Fibroblast of skin of left biceps (primary cell): Measurements from ENCODE around the gene CD247.
"Not testable (repeated sequence)": the region's sequence is repeated elsewhere in the genome, so short reads cannot be mapped to it uniquely, and the experiment has no call there.

Experiments used
- DNase-seq, 2 experiments: peaks; one replicate each; pipeline ENCODE4 v3.0.0-alpha.2; 2013; ENCODE audit warnings: low read depth in 2 of 2

Gene CD247

DNA sequence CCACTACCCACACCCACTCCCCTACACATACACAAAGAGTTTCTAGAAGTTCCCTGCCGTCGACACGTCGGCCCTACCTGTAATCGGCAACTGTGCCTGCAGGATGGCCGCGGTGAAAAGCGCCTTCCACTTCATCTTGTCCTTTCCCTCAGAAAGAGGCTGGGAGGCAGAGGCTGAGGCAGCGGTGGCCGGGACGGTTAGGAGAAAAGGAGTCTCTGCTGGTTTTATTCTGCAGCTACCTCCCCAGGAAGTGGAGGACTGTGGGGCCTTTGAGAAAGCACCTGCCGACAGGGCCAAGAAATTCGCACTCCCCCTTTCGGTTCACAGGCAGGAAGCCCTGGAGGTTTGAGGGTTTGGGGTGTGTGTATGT is at the start of gene CD247:
TSS of gene CD247 (minus strand) at position 199 of the 370 bp plus-strand sequence. CDS start at position 135, 64 bp downstream.
- no peak for DNase-seq

DNA sequence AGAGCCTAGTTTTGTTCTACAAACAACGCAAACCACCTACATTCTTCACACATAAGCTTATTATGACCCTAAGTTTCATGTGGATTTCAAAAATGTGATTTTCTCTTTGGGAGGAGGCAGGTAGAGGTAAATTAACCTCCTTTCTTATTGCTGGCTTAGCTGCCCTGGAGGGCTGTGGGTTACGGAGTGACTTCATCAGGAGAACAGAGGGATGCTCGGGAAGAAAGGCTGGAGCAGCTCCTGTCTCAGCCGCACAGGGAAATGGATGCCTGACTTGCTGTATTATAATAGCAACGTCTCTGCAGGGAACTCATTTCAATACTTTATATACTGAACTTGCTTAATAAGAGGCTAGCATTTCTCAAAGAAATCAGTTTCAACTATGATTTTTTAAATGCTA is 49.3 kb upstream of the CD247 start:
- DNase-seq = no peak

DNA sequence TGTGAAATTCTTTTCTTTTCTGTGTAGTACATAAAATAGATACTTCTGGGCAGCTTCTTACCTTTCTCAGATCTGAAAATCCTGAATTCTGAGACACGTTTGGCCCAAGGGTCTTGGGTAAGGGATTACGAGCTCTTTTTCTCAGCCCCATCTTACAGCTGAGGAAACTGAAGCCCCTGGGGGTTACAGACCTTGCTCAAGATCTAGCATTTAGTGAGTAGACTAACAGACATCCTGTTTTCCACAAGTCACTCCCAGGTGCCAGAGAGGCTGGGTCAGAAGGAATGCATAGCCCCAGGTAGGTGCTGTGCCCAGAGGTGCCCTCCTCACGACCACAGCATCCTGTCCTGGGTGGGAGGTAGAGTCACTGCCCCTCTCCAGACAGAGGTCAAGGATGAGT is 48.4 kb upstream of the CD247 start:
- DNase-seq = no peak

DNA sequence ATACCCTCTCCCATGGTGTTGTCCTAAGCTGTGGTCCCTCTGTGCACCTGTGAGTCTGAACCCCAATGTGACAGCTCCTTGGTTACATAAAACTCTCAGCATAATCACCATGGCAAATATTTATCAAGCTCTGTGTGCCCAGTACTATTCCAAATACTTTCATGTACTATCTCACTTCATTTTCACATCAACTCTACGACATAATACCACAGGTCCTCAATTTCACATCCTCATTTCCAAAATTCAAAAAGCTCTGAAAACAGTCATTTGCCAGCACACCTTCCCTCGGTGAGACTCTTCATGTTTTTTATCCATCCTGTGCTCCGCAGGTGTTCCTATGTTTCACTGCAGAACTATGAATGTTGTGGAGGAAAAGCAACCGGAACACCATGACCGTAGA is 47.6 kb upstream of the CD247 start:
- no peak for DNase-seq

DNA sequence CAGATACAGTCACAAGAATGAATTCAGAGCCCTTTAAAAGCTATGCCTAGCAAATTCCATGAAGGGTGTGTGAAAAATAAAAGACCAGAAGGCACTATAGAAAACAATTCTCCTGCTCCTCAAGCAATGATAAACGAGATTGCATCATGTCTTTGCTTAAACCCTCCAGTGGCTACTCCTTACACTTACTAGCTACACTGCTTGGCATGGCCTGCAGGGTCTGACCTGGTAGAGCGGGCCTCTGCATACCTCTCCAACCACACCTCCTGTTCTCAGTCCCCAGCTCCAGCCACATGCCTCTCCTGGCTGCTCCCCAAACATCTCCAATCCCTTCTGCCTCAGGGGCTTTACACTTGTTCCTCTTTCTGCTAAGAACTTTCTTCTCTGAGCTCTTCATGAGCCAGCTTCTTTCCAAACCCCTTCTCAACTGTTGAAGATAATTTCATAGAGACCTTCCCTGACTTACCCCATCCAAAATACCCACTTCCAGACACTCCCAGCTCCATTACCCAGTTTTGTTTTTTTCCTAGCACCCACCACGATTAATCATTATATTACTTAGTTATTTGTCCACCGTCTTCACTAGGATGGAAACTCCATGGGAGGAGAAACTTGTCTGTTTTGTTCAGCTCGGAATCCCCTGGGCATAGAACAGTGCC is 46.4 kb upstream of the CD247 start:
- no peak for DNase-seq

DNA sequence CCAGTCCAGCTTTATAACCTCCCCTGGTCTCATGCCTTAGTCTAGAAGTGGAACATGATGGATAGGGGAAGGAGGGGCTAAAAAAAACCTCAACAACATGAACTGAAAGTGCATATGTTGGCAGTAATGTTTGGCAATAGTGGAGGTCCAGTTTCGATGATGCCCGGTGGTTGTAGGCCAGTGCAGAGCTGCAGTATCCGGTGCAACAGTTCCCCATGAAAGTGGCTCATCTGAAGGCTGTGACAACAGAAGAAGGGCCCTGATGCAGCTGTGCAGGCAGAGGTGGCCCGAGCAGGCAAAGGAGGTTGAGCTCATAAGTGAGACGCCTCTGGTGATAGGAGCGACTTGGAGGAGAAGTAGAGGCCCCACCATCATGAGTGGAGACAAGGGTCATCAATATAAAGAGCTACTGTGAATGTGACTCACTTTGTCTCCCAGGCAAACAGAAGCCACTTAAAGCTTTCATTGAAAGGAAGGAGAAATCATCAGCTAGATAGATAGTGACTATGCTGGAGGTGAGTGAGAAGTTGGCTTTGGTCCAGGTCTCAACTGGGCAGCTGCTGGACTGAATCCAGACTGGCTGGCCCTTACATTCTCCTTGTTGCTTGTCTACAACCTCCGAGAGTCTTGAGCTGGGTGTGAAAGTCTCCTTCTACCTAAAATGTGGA is 45.4 kb upstream of the CD247 start:
- no peak for DNase-seq

DNA sequence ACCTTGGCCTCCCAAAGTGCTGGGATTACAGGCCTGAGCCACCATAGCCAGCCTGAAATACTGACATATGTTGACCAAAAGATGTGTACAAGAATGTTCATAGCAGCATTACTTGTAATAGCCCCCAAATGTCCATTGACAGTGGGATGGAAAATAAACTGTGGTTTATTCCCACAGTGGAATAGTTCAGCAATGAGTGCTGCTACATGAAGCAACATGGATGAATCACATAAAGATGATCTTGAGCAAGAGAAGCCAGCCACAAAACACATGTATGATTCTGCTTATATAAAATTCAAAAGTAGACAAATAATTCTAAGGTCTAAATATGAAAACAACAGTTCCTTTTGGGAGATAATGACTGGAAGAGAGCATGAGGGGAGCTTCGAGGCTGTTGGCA is 44.4 kb upstream of the CD247 start:
- no peak for DNase-seq

DNA sequence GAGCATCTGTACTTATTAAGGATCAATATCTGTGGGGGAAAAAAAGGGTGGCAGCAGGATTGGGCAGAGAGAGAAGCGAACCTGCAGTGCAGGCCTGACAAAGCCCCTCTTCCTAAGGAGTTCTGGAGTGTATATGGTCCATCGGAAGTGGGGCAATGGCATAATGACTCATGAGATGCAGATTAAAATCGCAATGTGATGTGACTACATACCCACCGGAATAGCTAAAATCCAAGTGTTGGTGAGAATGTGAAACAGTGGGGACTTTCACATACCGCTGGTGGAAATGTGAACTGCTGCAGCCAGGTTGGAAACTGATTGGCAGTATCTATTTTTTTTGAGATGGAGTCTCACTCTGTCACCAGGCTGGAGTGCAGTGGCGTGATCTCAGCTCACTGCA is 43.4 kb upstream of the CD247 start:
- no peak for DNase-seq

DNA sequence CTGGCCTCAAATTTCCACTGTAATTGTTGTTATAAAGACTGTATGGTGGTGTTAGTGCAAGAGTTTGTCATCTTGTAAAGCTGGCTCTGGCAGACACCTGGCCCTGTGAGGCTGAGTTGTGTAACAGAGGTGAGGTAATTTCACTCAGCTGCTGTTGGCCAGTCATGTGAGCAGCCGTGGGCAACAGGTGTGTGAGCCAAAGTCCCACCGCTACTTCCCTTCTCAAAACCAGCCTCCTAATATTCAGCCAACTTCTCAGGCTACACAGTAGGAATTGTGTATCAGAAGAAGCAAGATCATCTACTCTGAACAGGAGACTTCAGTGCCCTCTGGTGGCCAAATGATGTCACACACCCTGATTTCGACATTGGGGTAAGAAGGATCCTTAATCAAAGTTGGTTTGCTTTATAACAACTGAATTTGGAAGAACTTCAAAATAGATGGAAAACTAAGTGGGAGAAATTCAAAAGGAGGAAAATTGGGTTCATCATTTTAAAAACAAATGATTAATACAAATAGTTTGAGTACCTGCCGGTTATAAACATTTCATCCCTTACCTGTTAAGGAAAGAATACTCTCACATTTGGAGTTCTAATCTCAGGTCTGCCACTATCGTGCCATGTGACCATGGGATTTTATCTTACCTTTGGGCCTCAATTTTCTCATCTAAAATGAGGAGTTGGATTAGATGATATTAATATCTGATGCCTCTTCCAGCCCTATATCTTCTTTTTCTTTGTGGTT is 37.8 kb upstream of the CD247 start:
- no peak for DNase-seq

DNA sequence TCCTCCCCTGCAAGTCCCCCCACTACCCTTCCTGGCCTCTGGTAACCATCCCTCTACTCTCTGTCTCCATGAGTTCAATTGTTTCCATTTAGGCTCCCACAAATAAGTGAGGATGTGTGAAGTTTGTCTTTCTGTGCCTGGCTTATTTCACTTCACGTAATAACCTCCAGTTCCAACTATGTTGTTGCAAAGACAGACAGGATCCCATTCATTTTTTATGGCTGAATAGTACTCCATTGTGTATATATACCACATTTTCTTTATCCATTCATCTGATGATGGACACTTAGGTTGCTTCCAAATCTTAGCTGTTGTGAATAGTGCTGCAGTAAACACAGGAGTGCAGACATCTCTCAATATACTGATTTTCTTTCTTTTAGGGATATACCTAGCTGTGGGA is 36.7 kb upstream of the CD247 start:
- not testable (repeated sequence) for DNase-seq

DNA sequence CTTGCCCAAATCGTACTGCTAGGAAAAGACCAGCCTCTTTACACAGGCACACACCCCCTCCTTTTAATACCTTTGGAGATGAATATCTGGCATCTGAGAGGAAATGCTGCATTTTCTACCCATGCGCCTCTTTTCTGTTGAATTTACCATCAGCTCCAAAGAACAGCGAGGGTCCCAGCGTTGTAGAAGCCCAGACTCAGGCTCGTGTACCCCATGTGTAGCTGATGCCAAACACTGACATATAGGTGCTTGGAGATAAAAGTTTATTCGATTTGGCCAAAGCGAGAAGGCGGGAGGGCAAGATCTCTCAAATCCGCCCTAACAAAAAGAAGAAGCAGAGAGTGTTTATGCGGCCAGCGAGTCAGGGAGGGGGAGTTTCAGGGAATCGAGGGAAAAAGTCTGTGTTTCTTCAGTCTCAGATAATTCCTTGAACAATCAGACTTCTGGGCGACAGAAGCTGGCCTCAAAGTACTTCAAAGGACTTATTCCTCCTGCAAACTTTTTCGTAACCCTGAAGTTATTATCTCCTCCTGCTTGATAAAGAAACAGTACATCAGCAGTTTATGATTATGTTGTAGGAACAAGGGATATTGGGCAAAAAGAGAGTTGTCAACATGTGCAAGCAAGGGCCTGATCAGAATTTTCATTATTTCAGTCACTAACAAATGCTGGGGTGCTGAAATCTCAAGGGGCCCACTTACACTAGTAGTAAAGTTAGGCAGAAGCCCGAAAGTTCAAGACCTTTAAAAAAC is 35.9 kb upstream of the CD247 start:
- DNase-seq = no peak

DNA sequence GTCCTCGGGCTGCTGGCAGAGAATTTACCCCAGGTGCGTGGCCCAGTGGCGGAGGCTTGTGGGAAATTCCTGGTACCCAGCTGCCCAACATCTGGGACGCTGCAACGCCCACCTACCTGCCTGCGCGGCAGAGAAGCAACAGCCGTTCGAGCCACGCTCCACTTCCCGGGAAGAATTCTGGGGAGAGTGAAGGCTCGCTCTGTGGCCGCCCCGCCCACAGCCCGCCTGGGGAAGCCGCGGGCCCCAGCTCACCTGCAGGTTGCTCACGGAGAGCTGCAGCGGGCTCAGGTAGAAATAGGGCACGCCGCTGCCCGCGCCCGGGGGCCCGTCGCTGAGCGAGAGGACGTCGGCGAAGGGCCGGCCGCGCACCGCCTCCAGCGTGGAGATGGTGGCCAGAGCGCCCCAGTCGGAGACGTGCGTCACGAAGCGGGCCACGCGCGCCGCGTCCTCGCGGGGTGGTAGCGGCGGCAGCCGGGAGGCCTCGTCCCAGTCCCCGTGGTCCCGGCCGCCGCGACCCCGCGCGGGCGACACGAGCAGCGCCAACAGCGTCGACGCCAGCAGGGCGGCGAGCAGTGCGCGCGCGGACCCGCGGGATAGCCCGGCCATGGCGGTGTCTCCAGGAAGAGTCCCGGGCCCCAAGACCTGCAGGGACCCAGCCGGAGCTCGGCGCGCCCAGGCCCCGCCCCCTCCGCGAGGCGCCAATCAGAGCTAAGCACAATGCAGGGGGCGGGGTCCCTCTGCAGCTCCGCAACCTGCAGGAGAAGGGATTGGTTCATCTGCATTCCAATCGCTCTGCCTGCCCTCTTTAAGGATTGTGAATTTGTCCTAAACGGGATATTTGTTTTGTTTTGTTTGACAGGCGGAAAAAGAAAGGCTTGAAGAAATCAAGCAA is 35.1 kb upstream of the CD247 start, which contains the start of gene CREG1:
TSS of gene CREG1 (minus strand) at position 627 of the 892 bp plus-strand sequence.
- DNase-seq = peak; percentile 50 to 66

DNA sequence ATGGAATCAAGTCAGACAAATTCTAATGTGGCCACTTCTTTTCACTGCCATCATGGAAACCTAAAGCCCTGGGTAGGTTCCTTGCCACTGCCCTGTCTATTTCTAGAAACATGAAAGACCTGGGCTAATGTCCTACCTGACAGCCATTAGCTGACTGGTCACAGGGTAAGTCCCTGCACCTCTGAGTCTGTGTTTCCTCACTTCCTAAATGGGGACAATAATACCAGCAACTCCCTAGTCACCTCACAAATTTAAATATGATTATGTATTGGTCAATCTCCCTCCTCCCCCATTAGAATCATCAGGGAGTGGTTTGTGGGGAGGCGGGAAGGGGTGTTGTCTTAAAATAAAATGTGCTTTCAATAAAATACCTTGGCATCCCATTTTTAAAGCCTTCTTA is 33.0 kb upstream of the CD247 start:
- no peak for DNase-seq

DNA sequence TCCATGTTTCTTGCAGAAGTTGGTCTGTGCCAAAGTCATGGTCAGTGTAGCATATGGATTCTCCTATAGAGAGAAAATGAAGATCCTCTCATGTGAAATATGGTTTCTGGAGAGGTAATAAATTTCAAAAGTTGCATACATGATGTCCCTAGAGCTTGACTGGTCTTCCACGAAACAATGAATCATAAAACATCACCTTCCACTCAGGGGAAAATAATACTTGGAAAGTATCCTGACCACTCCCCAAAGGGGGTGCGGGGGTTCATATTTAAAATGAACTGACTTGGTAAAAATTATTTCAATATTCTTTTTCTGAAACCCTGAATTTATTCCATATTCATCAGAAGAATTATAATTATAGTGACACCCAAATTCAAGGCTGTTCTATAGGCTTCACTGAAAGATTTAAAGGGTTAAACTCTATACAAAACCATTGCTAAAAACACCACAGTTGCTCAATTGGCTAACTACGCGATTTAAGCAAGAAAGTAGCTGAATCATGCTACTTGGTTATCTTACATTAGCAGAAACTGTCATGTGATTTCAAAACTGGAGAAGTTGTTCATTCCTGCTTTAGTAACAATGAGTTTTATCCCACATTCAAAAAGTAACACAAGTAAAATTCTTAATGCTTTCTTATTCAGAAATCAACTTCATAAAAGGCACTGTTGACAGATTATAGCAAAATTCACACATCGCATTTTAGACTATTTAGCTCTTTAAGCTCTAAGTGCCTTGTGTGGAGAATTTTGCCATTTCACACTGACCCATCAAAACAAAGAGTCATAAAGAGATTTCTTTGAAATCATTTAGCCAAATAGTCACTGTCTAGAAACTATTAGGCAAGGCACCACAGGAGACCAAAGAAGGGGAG is 30.0 kb upstream of the CD247 start:
- DNase-seq = no peak

DNA sequence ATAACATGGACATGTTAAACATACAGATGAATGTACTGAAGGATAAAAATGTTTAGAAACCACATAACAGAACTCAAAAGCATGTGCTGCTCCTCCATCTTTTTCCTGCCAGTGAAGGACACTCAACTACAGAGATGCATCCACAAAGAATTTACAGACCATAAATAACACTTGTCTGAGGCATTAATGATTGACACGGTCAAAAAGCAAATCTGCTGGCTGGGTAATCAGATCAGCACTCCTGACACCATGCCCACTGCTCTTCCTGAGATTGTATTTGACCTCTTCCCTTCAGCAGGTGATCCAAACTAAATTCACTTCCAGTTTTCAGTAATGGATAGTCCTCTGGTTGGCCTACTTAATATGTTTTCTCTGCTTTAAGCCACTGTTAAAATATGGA is 28.6 kb upstream of the CD247 start:
- DNase-seq = no peak

DNA sequence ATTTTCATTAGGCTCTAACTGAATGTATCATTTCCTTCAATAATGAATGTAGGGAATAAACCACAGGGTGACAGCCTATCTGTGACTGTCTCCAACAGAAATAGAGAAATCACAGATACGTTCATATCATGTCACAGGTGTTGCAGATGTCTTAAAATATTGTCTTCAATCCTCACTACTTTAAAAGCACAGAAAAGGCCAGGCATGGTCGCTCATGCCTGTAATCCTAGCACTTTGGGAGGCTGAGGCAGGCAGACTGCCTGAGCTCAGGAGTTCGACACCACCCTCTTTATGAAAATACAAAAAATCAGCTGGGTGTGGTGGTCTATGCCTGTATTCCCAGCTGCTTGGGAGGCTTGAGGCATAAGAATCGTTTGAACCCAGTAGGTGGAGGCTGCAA is 27.0 kb upstream of the CD247 start:
- no peak for DNase-seq

DNA sequence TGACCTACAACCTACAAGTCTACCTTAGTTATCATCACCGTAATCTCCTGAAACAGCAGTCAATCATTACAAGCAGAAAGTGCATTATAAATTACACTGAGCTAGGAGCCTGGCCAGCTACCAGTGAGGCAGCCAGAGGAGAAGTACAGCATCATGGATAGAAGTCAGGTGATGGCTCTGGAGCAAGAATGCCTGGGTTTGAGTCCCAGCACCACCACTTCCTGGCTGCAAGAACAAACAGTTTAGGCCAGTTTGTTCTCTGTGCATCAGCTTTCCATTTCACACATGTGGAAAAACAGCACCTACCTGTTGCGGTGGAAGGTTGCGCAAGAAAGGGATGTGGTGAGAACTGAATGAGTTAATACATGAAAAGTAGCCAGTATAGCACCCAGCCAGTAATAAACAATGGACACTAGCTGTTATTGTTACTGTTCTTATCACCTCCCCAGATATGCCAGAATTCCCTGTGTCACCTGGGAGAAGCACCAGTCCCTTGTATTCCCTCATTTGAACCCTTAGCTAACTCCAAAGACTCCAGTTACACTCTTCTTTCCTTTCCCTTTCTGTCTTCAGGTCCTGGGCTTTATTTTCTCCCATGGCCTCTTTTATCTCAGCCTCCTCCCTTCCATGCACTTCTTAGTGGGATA is 26.2 kb upstream of the CD247 start:
- DNase-seq = no peak

DNA sequence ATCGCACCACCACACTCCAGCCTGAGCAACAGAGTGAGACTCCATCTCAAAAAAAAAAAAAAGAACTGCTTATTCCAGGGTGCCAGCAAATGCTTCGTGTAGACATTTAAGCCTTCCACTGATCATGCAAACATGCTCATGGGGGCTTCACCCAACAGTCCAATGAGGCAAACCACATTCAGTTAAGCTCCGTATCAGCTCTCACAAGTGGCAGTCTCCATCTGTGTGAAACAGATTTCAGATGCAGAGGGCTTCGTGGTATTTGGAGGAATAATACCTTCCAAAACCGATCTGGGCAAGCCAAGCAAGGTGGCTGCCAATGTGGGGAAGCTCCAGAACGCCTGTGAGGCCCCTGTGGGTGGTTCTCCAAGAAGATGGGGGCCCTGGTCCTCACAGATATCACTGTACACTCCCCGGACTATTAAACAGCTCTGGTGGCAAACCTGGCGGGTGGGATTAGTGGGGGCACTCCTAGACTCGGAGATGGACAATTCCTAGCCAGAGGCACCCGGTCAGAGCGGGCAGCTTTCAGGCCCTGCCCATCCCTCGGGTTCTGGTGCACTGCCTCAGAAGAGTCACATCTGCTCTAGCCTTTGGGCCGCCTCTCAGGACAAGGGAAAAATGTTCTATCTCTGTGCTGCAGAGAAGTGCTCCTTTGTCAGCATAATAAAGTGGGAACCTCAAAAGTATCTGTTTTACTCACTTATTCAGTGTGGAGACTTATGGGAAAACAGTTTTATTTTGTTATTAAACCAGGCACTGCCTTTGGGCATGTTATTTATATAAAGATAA is 25.1 kb upstream of the CD247 start:
- DNase-seq = no peak
